ENCODE results near the gene TRIM9.

Gene TRIM9

GRCh38 chr14:51080645-51081044, 14.3 kb downstream of the TRIM9 start:
- POLR2A ChIA-PET (ENCODE audit: low non-redundant PET) = no interaction called here

GRCh38 chr14:51079489-51079888, 15.4 kb downstream of the TRIM9 start:
- TF ChIP-seq, protein P1, sequence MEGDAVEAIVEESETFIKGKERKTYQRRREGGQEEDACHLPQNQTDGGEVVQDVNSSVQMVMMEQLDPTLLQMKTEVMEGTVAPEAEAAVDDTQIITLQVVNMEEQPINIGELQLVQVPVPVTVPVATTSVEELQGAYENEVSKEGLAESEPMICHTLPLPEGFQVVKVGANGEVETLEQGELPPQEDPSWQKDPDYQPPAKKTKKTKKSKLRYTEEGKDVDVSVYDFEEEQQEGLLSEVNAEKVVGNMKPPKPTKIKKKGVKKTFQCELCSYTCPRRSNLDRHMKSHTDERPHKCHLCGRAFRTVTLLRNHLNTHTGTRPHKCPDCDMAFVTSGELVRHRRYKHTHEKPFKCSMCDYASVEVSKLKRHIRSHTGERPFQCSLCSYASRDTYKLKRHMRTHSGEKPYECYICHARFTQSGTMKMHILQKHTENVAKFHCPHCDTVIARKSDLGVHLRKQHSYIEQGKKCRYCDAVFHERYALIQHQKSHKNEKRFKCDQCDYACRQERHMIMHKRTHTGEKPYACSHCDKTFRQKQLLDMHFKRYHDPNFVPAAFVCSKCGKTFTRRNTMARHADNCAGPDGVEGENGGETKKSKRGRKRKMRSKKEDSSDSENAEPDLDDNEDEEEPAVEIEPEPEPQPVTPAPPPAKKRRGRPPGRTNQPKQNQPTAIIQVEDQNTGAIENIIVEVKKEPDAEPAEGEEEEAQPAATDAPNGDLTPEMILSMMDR (conservative IDR thresholded peaks at IDR 0.05; ENCODE audit: low read depth) = no peak
- CTCF ChIA-PET = interaction anchor here (0.6 kb wide), 1 partner anchor 813 kb away, joined by 3 read pairs; no protein-coding TSS in a partner anchor
- no peak for DNase-seq (ENCODE audit: low spot score)
- H3K27ac ChIP-seq = no peak overlapping the region; the same call in 1 of the 2 replicates
- POLR2A ChIA-PET (ENCODE audit: low non-redundant PET) = no interaction called here

More at GRCh38 chr14:51080645-51081044, 14.3 kb downstream of the TRIM9 start:
- TF ChIP-seq, protein P1 (conservative IDR thresholded peaks at IDR 0.05; ENCODE audit: low read depth) = no peak
- CTCF ChIA-PET = no interaction called here
- H3K27ac ChIP-seq = no peak overlapping the region
- no peak for DNase-seq (ENCODE audit: low spot score)

- ChIA-PET POLR2A (ENCODE audit: low non-redundant PET) (no interaction called here), CTCF (no interaction called here)
- no peak overlapping the region for H3K27ac ChIP-seq
- TF ChIP-seq, protein P1 (conservative IDR thresholded peaks at IDR 0.05; ENCODE audit: low read depth) = no peak
- no peak for DNase-seq (ENCODE audit: low spot score)
Observed at GRCh38 chr14:51079085-51079484, 15.8 kb downstream of the TRIM9 start.

DNA sequence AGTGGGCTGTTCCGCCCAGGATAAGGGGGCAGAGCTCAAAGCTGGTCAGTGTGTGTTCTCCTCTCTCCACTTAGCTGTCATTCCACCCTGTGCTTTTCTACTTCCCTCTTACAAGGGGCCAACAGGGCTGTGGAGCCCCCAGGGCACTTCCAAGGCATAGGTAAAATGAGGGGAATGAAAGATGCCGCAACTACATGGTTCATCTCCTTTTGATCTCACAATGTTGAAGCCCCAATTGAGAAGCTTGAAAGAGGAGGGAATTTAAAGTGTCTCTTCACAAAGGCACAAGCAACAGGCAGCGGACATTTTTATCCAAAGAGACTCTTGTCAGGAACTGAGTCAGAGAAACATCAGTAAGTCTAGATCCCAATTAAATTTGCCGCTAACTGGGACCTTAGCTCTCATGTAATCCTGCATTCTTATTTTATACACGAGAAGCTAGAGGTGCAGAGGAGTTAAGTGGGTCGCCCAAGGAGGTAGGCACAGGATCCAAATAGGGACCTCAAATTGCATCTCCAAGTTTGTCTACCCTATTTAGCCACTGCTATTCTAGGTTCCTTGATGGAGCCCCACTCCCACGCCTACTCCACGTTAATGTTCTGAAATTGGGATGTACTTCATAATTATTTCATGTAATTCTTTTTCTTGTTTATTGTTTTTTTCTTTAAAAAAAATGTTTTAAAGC, 20.1 kb downstream of the TRIM9 start:
- TF ChIP-seq, protein P1 (conservative IDR thresholded peaks at IDR 0.05; ENCODE audit: low read depth) = no peak
- no peak overlapping the region for H3K27ac ChIP-seq
- POLR2A ChIA-PET (ENCODE audit: low non-redundant PET) = no interaction called here
- DNase-seq (ENCODE audit: low spot score) = no peak
- CTCF ChIA-PET = interaction anchor here (0.6 kb wide), 1 partner anchor 935 kb away, joined by 3 read pairs; no protein-coding TSS in a partner anchor

GRCh38 chr14:51073731-51074130, 21.2 kb downstream of the TRIM9 start:
- POLR2A ChIA-PET (ENCODE audit: low non-redundant PET) = no interaction called here
- TF ChIP-seq, protein P1 (conservative IDR thresholded peaks at IDR 0.05; ENCODE audit: low read depth) = no peak
- CTCF ChIA-PET = interaction anchor here (0.6 kb wide), 2 partner anchors 14 to 21 kb away, joined by 3 to 4 read pairs; no protein-coding TSS in a partner anchor
- no peak for DNase-seq (ENCODE audit: low spot score)
- no peak overlapping the region for H3K27ac ChIP-seq

DNA sequence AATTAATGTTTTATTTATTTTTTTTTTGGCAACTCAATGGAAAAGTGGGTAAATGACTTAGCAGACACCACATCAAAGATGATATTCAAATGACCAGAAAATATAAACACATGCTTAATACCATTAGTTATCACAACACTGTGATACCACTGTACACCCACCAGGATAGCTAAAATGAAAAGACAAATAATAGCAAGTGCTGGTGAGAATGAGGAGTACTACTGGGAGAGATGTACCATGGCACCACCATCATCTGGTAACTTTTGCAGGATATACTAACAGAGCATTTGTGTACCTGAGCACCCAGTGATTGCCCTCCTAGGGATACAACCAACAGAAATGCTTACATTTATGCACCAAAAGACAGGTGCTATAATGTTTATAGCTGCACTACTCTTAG, 21.9 kb downstream of the TRIM9 start:
- no peak for DNase-seq (ENCODE audit: low spot score)
- ChIA-PET CTCF (interaction anchor here (0.7 kb wide), 1 partner anchor 16 kb away, joined by 3 read pairs; no protein-coding TSS in a partner anchor), POLR2A (ENCODE audit: low non-redundant PET) (no interaction called here)
- TF ChIP-seq, protein P1 (conservative IDR thresholded peaks at IDR 0.05; ENCODE audit: low read depth) = no peak
- no peak overlapping the region for H3K27ac ChIP-seq

All from RWPE1 (cell line).